ENCODE measurements around the gene ACO1. TPM values are rescaled to one million over a fixed set of nuclear protein-coding genes. Genes with fewer than 3 reads are reported as not detected.

Gene ACO1
- total and polyA plus RNA-seq, 10 donors = 3.8 to 20.7 (median 17.8) TPM

GRCh38 chr9:32502464-32502863 lies 118.0 kb downstream of the ACO1 start:
- Histone ChIP-seq H3K27me3 (replicated peaks in 1 of 7) (no peaks in the 10 kb centered on the region), H3K4me1 (peaks cover 0 to 13% (median 0%) of the 10 kb centered on the region in 6 donors), H3K27ac (no peak overlapping the region), H3K36me3 (peaks cover 0 to 58% (median 28%) of the 10 kb centered on the region in 6 donors), H3K9me3 (no peaks in the 10 kb centered on the region), H3K4me3 (no peak overlapping the region)
- intact Hi-C loops (cut with DNase I; ENCODE audit: low total_unique reads) = loop anchor here (10.0 kb wide), 1 partner anchor 58 kb away; no protein-coding TSS in a partner anchor
- WGBS, 5 donors = 66 to 96% (median 87%) methylated on average over 4 of the region's 4 CpGs
- TF ChIP-seq POLR2A (IDR thresholded peaks at IDR 0.05) (no peak), CTCF (IDR thresholded peaks at IDR 0.05 in 8 of 11, conservative IDR thresholded peaks at IDR 0.05 in 3 of 11) (no peak)
- no peak for DNase-seq

- Histone ChIP-seq H3K4me3 (no peak overlapping the region), H3K9me3 (no peaks in the 10 kb centered on the region), H3K36me3 (peaks cover 0 to 52% (median 24%) of the 10 kb centered on the region in 6 donors), H3K4me1 (peaks cover 0 to 18% (median 0%) of the 10 kb centered on the region in 6 donors), H3K27me3 (replicated peaks in 1 of 7) (no peaks in the 10 kb centered on the region), H3K27ac (no peak overlapping the region)
- no peak for DNase-seq
- 85 to 93% (median 90%) methylated on average over 3 of the region's 3 CpGs for WGBS, 5 donors
- TF ChIP-seq CTCF (IDR thresholded peaks at IDR 0.05 in 8 of 11, conservative IDR thresholded peaks at IDR 0.05 in 3 of 11) (no peak), POLR2A (IDR thresholded peaks at IDR 0.05) (no peak), POLR2AphosphoS5 (IDR thresholded peaks at IDR 0.05) (no peak)
- intact Hi-C loops (cut with DNase I; ENCODE audit: low total_unique reads) = loop anchor here (10.0 kb wide), 1 partner anchor 58 kb away; no protein-coding TSS in a partner anchor
These were observed 118.6 kb downstream of the ACO1 start for GRCh38 chr9:32503008-32503407.

Other genes starting within 250 kb of the ACO1 start
- gene RIGI, start 141.6 kb downstream of the ACO1 start, total RNA-seq = 10 to 100 TPM; 15.1 to 24.4 (median 17.6) TPM
- gene RIGI, start 141.6 kb downstream of the ACO1 start, polyA plus RNA-seq = 1 to 10 TPM; 6.5 to 7.4 (median 7.2) TPM
- 10 to 100 TPM in 5 of 7 donors, 1 to 10 TPM in 2; 6.6 to 25.1 (median 18.2) TPM for gene SMIM27, start 167.7 kb downstream of the ACO1 start, total RNA-seq
- gene SMIM27, start 167.7 kb downstream of the ACO1 start, polyA plus RNA-seq = 10 to 100 TPM; 19.6 to 31.7 (median 26.3) TPM
- gene TOPORS, start 167.9 kb downstream of the ACO1 start, total RNA-seq = 10 to 100 TPM; 11.9 to 28.7 (median 18.2) TPM
- 1 to 10 TPM; 5.2 to 7.1 (median 6.3) TPM for gene TOPORS, start 167.9 kb downstream of the ACO1 start, polyA plus RNA-seq
- gene NDUFB6, start 188.5 kb downstream of the ACO1 start, total RNA-seq = 10 to 100 TPM; 21.7 to 36.7 (median 25.3) TPM
- 10 to 100 TPM; 18.0 to 33.9 (median 31.9) TPM for gene NDUFB6, start 188.5 kb downstream of the ACO1 start, polyA plus RNA-seq

All from spleen (tissue), 11 donors.